Right lobe of liver (tissue), 4 donors: ENCODE results near the gene PCGF2.

ENCODE experiments used
- POLR2A ChIP-seq: fragments of 450-650 bp; IDR thresholded peaks from one replicate; pipeline ENCODE4 v1.6.1; 2017; ENCODE audit warnings: antibody characterized with exemption, mild to moderate bottlenecking
- TF ChIP-seq, protein P1 (sequence below), 4 donors: fragments of 200-600 bp in 3 of 4; fragments of 450-650 bp in 1 of 4; IDR thresholded peaks; one replicate each; pipeline versions ENCODE4 v1.5.1 to v1.8.0; 2016 to 2022; ENCODE audit warnings: antibody characterized with exemption in 4 of 4, mild to moderate bottlenecking in 2 of 4
- donor health status: DM: no; HTN: no; CAD: no.
- donor health status: DM: no; HTN: no; CAD: no.
- donor health status: DM: no; HTN: yes; CAD: no.

GRCh38 chr17:38742411-38743308, 5.5 kb downstream of the PCGF2 start:
- TF ChIP-seq, protein P1, sequence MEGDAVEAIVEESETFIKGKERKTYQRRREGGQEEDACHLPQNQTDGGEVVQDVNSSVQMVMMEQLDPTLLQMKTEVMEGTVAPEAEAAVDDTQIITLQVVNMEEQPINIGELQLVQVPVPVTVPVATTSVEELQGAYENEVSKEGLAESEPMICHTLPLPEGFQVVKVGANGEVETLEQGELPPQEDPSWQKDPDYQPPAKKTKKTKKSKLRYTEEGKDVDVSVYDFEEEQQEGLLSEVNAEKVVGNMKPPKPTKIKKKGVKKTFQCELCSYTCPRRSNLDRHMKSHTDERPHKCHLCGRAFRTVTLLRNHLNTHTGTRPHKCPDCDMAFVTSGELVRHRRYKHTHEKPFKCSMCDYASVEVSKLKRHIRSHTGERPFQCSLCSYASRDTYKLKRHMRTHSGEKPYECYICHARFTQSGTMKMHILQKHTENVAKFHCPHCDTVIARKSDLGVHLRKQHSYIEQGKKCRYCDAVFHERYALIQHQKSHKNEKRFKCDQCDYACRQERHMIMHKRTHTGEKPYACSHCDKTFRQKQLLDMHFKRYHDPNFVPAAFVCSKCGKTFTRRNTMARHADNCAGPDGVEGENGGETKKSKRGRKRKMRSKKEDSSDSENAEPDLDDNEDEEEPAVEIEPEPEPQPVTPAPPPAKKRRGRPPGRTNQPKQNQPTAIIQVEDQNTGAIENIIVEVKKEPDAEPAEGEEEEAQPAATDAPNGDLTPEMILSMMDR (IDR thresholded peaks at IDR 0.05): no peak
- TF ChIP-seq POLR2A: no peak
